Measurements from ENCODE around the gene LYPD5. TPM values are rescaled to one million over a fixed set of nuclear protein-coding genes. Genes with fewer than 3 reads are reported as not detected.
"Not testable (repeated sequence)": the region's sequence is repeated elsewhere in the genome, so short reads cannot be mapped to it uniquely, and the experiment has no call there.

LYPD5 gene
- total RNA-seq, 2 experiments from 2014 or later = 0.51 to 0.61 TPM

DNA sequence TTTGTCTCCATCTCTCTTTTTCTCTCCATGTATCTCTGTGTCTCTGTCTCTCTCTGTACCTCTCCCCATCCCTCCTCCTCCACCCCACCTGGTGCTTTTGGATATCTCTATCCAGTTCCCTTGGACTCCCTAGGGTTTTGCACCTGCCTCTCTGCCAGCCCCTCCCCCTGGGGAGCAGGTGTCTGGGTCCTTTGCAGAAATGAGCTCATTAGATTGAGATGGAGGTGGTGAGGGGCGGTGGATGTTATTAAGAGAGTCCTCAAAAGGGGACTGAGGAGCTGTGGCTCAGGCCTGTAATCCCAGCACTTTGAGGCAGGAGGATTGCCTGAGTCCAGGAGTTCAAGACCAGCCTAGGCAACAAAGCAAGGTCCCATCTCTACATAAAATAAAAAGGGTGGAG, 23.6 kb downstream of the LYPD5 start:
- H3K4me1 Mint-ChIP-seq (ENCODE audit: low read depth) = peaks cover 57% of the 10 kb centered on the region
- H3K36me3 Mint-ChIP-seq (ENCODE audit: low read depth) = peaks cover 40% of the 10 kb centered on the region
- TF ChIP-seq, protein P1, sequence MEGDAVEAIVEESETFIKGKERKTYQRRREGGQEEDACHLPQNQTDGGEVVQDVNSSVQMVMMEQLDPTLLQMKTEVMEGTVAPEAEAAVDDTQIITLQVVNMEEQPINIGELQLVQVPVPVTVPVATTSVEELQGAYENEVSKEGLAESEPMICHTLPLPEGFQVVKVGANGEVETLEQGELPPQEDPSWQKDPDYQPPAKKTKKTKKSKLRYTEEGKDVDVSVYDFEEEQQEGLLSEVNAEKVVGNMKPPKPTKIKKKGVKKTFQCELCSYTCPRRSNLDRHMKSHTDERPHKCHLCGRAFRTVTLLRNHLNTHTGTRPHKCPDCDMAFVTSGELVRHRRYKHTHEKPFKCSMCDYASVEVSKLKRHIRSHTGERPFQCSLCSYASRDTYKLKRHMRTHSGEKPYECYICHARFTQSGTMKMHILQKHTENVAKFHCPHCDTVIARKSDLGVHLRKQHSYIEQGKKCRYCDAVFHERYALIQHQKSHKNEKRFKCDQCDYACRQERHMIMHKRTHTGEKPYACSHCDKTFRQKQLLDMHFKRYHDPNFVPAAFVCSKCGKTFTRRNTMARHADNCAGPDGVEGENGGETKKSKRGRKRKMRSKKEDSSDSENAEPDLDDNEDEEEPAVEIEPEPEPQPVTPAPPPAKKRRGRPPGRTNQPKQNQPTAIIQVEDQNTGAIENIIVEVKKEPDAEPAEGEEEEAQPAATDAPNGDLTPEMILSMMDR (IDR thresholded peaks at IDR 0.05) = no peak
- peak overlapping the region; percentile 83 for H3K27ac Mint-ChIP-seq
- intact Hi-C loops (cut with micrococcal nuclease) = no loop called here
- H3K4me3 Mint-ChIP-seq = peak overlapping the region; percentile 72
- DNase-seq (no peak), ATAC-seq (no peak)
- ChIA-PET POLR2A (interaction anchor here (5.3 to 8.5 kb wide), 2 partner anchors 14 to 23 kb away, joined by 45 to 137 read pairs; partner anchors contain the start of gene SMG9), CTCF (interaction anchor here (1.1 to 8.3 kb wide), 7 partner anchors 12 to 110 kb away, joined by 3 to 122 read pairs (median 6); partner anchors contain the start of gene SMG9)
- H3K9me3 Mint-ChIP-seq = peaks cover 2% of the 10 kb centered on the region
- peaks cover 2% of the 10 kb centered on the region for H3K27me3 Mint-ChIP-seq

DNA sequence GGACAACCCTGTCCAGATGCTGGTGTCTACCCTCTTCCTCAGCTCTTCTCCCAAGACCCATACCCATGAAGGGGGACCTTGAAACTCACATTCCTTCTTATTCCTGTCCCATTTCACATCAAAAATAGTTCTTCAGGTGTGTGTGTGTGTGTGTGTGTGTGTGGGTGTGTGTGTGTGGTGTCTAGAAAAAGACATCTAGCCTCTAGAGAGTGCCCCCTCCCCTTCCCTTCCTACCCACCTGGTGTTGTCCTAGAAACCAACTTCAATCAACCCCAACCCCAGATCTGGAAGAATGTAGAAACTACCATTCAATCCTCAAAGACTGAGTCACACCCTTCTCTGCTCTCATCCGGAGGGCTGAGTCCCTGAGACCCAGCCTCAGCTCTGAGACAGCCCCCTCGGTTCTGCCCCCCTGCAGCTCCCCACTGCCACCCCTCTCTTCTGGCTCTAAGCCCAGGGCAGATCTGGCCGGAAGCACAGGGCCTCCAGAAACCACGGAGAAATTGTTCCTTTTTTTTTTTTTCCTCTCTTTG, 25.0 kb downstream of the LYPD5 start:
- H3K27me3 Mint-ChIP-seq = no peaks in the 10 kb centered on the region
- CTCF ChIA-PET = interaction anchor here (0.9 to 8.3 kb wide), 6 partner anchors 8 to 109 kb away, joined by 3 to 122 read pairs (median 6); no protein-coding TSS in a partner anchor
- ATAC-seq (peak; percentile 31), DNase-seq (peak; percentile 62)
- intact Hi-C loops (cut with micrococcal nuclease) = no loop called here
- H3K4me3 Mint-ChIP-seq = peak overlapping the region; percentile 72
- peaks cover 54% of the 10 kb centered on the region for H3K36me3 Mint-ChIP-seq (ENCODE audit: low read depth)
- H3K4me1 Mint-ChIP-seq (ENCODE audit: low read depth) = peaks cover 48% of the 10 kb centered on the region
- TF ChIP-seq, protein P1 (IDR thresholded peaks at IDR 0.05) = no peak
- H3K27ac Mint-ChIP-seq = peak overlapping the region; percentile 83
- POLR2A ChIA-PET = interaction anchor here (1.1 to 8.5 kb wide), 3 partner anchors 13 to 25 kb away, joined by 3 to 137 read pairs (median 45); partner anchors contain the start of gene SMG9
- peaks cover 2% of the 10 kb centered on the region for H3K9me3 Mint-ChIP-seq

DNA sequence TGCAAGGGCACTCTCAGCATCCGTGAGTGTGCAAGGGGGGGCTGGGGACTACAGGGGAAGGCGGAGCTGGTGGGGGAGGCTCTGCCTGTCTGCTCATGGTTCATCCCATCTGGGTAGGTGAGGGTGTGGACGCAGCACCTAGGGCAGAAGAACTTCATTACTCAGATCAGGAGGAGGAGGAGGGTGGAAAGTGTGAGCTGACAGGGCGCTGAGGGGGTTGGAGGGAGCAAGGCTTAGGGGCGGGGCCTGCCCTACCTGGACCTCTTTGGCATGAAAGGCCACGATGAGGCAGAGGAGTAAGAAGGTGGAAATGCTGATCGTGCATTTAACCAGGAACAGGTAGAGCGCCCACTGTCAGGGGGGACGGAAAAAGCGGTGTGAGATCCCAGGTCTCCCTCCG, 26.0 kb downstream of the LYPD5 start:
- Mint-ChIP-seq H3K36me3 (ENCODE audit: low read depth) (peaks cover 59% of the 10 kb centered on the region), H3K4me1 (ENCODE audit: low read depth) (peaks cover 38% of the 10 kb centered on the region), H3K9me3 (no peaks in the 10 kb centered on the region), H3K27ac (peak overlapping the region; percentile 83), H3K27me3 (no peaks in the 10 kb centered on the region), H3K4me3 (peak overlapping the region; percentile 72)
- DNase-seq (peak; percentile 88), ATAC-seq (peak; percentile 45)
- intact Hi-C loops (cut with micrococcal nuclease) = no loop called here
- ChIA-PET CTCF (interaction anchor here (1.2 to 8.3 kb wide), 5 partner anchors 9 to 19 kb away, joined by 3 to 122 read pairs (median 7); no protein-coding TSS in a partner anchor), POLR2A (interaction anchor here (1.0 to 8.5 kb wide), 4 partner anchors 9 to 21 kb away, joined by 3 to 137 read pairs (median 24); partner anchors contain the start of gene SMG9)
- TF ChIP-seq, protein P1 (IDR thresholded peaks at IDR 0.05) = no peak

DNA sequence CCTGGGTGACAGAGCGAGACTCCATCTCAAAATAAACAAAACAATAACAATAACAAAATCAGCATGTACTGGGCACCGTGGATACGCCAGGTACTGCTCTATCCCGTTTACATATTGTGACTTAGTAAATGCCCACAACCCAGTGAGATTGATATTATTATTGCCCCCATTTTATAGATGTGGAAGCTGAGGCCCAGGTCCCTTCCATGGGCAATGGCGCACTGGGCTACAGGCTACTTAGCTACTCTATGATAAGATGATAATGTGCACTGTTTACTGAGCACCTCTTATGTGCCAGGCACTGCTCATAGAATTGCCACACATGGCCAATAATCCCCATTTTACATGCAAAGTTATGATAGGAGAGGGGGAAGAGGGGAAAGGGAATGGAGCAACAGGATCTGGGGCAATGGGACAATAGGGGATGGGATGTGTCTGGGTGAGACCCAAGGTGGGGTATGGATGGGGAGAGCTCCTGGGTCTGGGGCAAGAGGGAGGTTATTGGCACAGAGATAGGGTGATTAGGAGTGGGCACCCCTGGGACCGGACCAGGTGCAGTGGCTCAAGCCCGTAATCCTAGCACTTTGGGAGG, 26.9 kb downstream of the LYPD5 start:
- Mint-ChIP-seq H3K36me3 (ENCODE audit: low read depth) (peaks cover 61% of the 10 kb centered on the region), H3K27ac (no peak overlapping the region), H3K4me1 (ENCODE audit: low read depth) (peaks cover 35% of the 10 kb centered on the region), H3K9me3 (no peaks in the 10 kb centered on the region), H3K4me3 (no peak overlapping the region), H3K27me3 (no peaks in the 10 kb centered on the region)
- DNase-seq (no peak), ATAC-seq (no peak)
- POLR2A ChIA-PET = interaction anchor here (1.7 to 8.5 kb wide), 3 partner anchors 10 to 20 kb away, joined by 3 to 137 read pairs (median 45); partner anchors contain the start of gene SMG9
- CTCF ChIA-PET = interaction anchor here (1.2 to 8.3 kb wide), 3 partner anchors 9 to 17 kb away, joined by 3 to 122 read pairs (median 7); no protein-coding TSS in a partner anchor
- TF ChIP-seq, protein P1 (IDR thresholded peaks at IDR 0.05) = no peak
- intact Hi-C loops (cut with micrococcal nuclease) = no loop called here

DNA sequence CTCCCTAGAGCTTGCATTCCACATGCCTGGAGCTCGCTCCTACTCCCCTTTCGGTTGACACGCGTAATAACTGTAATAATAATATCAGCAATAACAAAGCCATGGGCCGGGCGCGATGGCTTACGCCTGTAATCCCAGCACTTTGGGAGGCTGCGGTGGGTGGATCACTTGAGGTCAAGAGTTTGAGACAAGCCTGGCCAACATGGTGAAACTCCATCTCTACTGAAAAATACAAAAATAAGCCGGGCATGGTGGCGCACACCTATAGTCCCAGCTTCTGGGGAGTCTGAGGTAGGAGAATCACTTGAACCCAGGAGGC, 27.3 kb downstream of the LYPD5 start:
- H3K9me3 Mint-ChIP-seq; H3K27me3 Mint-ChIP-seq; ATAC-seq; intact Hi-C loops (cut with micrococcal nuclease); DNase-seq; H3K4me3 Mint-ChIP-seq; H3K27ac Mint-ChIP-seq: not testable (repeated sequence)
- CTCF ChIA-PET = interaction anchor here (8.3 kb wide), 1 partner anchor 8 kb away, joined by 122 read pairs; no protein-coding TSS in a partner anchor
- H3K4me1 Mint-ChIP-seq (ENCODE audit: low read depth) = peaks cover 35% of the 10 kb centered on the region
- POLR2A ChIA-PET = interaction anchor here (5.3 to 8.5 kb wide), 2 partner anchors 10 to 20 kb away, joined by 45 to 137 read pairs; partner anchors contain the start of gene SMG9
- peaks cover 65% of the 10 kb centered on the region for H3K36me3 Mint-ChIP-seq (ENCODE audit: low read depth)

All from activated CD8-positive, alpha-beta T cell treated with anti-CD3 and anti-CD28 coated beads for 36 hours (primary cell).